Stimulated activated CD8-positive, alpha-beta memory T cell treated with anti-CD3 and anti-CD28 coated beads, Interleukin-15, amount 100 ng/mL, for 24 hours (primary cell): ENCODE data around the gene CETN1.

Source experiments
- DNase-seq: peaks from one replicate; pipeline ENCODE4 v3.0.0-alpha.2; 2020; ENCODE audit warnings: low read depth

Gene CETN1

DNA sequence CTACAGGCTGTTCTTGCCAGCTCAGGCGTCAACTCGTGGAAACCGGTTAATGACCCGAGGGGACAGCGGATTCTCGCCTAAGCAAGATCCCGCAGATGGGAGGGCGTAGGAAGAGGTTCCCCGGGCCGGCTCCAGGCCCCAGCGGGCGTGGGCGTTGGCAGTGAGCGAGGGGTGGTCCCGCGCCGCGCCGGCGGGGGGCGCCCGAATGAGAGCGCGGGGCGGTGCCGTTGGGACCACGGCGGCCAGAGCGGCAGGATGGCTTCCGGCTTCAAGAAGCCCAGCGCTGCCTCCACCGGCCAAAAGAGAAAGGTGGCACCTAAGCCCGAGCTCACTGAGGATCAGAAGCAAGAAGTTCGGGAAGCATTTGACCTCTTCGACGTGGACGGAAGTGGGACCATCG lies at the start of gene CETN1:
TSS of gene CETN1 (plus strand) at position 227 of the 400 bp plus-strand sequence. CDS start at position 256, 29 bp downstream.
- no peak for DNase-seq

- DNase-seq = no peak
These were observed 48.2 kb upstream of the CETN1 start for GRCh38 chr18:532018-532417.

GRCh38 chr18:532632-533031 lies 47.5 kb upstream of the CETN1 start:
- no peak for DNase-seq

DNA sequence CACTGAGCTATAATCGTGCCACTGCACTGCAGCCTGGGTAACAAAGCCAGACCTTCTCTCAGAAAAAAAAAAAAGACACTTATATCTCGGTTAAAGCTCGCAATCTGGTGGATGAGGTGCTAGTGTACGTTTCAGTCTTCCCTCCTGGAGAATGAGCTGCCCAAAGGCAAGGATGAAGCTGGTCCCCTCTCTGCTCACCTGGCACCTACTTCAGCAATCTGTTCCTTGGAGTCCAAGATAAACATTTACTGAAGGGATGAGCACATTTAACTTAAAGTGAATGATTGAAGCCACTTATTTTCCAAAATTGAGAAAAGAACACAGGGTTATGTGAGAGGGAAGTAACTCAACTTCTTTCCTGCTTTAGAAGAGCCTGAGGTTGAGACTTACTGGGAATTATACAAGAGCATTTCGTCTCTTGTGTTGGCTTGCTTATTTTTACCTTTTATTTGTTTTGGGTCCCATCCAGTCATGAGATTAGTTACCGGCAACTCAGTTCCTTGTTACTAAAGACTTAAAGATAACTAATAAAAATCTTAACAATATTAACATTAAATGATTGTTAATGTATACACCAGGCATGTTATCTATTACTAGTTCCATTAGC lies 46.1 kb upstream of the CETN1 start:
- DNase-seq = no peak

DNA sequence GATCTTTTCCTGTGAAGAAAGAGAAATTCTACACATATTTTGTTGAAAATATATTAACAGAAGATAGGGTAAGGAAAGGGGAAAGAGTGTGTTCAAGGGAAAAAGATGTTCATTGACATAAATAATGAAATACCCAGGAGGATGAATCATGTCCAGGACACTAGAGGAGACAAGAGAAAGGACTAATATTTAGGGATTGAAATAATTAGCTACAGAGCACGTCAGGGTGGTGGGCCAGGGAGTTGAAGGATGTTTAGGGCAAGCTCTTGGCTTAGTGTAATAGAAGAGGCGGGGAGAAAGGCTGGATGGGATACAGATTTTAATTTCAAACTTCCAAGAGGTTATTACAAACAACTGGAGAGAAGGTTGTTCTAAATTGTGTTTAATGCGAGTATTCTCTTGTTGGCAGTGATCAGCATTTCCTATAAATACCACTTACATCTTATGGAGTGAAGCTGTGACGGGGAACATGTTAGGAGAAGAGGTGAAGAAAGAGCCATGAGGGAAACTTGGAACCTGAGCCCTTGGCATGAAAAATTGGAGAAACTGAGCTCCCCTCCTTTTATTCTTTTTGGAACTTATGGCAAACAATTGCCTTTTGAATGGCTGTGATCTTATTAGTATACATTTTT lies 36.6 kb upstream of the CETN1 start:
- DNase-seq = no peak

DNA sequence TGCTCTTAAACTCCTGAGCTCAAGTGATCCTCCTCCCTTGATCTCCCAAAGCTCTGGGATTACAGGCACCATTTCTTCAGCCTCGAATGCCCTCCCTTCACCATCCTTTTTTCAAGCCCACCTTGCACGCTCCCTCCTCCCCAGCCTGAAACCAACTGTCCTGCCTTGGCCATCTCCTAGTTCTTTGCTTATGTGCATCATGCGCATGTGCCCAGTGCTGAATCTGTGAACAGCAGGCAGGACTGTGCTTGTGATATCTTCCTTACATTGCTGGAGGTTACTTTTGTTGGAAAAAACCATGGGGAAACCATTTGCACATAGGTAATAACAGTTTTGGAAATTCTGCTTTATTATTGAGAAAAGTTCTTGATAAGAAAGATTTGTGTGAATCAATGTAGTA lies 30.2 kb upstream of the CETN1 start:
- DNase-seq = no peak

- DNase-seq = no peak
These were observed 28.6 kb upstream of the CETN1 start for GRCh38 chr18:551404-552061.

DNA sequence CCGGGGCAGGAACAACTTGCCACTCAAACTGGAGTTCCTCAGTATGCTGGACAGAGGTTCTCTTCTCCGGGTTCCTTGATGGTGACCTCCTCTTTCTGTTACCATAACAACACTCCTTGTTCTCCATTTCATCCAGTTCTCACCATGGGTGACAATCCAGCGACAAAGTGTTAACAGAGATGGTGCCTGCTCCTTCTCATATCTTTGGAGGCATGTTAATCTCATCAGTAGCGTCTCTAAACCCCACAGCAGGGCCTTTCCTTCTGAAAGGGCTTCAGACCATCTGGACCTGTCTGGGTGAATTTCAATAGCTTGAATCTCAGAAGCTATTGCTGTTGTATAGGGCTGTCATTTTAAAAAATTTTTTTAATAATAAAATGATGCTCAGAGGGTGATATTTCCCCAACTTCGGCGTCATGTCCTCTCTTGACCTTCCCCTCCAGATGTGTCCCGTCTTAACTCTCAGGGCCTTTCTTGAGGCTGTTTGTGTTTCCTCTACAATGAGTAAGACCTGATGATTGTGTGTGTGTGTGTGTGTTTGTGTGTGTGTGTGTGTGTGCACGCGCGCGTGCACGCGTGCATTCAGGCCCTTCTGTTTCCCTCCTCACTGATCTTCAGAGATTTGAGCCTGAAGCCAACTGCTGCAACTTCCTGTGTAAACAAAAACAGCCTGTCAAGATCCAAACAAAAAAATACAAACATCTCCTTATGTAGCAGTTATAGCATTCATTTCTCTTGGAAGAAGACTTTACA lies 24.3 kb upstream of the CETN1 start:
- no peak for DNase-seq

DNA sequence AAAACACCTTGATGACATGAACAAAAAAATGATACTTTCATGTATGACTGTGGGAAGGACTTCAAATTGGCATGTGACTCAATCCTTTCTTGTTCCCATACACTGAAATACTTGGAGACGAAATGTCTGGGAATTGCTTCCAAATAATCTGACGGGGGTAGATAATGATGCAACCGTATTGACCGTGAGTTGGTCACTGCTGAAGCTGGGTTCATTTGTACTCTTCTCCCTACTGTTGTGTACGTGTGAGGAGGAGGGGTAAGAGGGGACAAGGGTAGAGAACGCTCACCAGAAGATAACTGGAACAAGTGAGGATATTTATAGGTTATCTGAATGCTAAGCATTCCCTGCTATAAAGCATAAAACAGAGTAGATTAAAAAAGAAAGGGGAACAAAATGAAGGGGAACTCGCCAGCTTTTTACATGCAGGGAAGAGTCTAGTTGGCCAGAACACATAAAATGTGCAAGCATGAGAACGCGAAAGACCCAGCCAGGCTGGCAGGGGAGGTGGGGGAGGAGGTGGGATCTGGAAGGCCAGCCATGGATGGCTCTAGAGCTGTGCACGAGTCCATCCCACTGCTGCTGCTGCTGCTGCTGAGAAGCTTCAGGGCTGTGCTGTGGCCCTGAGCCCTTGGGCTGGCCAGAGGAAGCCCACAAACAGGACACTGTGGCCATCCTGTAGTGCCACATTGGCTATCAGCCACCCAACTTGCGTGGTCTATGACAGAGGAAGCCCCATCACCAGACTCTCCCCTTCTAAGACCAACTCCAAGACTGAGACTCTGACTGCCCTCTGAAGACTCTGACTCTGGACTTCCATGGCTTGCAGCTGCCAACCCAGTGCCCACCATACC lies 15.2 kb upstream of the CETN1 start:
- no peak for DNase-seq

DNA sequence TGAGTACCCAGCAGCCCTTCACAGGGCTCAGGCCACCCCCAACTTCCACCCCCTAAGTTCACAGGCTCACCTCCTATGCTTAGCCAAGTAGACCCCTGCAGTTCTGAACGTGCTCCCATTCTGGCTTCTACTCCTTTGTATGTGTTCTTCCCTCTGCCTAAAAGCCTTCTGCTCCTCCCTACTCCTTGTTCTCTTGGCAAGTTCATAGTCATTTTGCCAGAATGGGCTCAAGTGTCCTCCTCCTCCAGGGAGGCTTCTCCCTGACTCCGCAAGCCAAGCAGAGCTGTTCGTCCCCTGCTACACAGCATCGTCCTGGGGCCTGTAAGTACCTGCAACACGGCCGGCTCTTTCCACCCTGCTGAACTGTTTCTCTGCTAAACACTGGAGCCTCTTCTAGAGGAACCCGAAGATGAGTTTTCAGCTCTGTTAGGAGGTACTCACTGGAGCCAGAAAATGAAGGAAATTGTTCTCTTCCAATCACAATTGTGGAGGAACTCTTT lies 14.6 kb upstream of the CETN1 start:
- no peak for DNase-seq

DNA sequence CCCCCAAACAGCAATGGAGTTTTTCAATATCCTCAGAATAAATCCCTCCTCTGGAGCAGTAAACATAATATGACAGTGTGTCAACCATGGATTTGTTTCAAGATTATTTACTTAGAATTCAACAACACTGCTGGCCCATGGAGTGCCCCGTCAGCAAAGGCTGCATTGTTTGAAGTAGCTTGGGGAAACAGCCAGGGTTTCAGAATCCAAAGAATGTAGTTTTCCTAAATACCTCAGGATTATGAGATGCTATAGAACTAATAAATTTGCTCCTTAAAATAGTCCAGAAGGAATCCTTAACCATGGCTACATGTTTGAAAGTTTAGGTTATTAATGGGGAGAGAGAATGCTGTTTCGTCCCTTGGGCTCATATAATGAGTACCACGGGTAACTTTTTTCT lies 13.1 kb upstream of the CETN1 start:
- DNase-seq = no peak

GRCh38 chr18:568731-569130 lies 11.4 kb upstream of the CETN1 start:
- DNase-seq = no peak

DNA sequence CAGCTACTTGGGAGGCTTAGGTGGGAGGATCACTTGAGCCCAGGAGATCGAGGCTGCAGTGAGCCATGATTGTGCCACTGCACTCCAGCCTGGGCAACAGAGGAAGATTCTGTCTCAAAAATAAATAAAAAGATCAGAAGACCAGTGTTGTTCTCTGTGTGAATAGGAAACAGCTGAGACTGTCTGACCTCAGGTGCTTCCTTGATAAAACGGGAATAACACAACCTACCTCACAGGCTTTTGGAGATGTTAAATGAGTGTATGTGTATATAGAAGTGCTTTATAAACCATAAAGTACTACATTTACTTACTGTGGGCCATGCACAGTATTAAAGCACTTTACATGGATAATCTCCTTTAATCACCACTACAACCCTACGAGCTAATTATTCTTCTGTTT lies 9.9 kb upstream of the CETN1 start:
- DNase-seq = no peak

DNA sequence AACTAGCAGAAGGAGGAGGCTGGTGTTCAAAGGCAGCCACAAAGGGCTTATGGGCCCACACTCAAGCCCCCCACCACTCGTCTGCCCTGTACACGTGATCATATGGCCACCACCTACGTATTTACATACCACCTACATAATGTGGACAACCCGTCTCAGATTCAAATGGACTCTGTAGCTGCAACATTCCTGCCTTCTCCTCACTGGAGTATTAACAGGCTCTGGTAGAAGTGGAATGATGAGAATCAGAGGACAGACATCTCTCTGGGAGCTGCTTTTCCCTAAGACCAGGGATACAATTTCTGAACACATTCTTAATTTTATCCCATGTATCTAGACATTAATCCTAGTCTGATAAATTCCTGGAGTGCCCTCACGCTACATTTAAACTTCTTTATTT lies 9.5 kb upstream of the CETN1 start:
- DNase-seq = no peak

GRCh38 chr18:572091-572830 lies 7.9 kb upstream of the CETN1 start:
- no peak for DNase-seq

DNA sequence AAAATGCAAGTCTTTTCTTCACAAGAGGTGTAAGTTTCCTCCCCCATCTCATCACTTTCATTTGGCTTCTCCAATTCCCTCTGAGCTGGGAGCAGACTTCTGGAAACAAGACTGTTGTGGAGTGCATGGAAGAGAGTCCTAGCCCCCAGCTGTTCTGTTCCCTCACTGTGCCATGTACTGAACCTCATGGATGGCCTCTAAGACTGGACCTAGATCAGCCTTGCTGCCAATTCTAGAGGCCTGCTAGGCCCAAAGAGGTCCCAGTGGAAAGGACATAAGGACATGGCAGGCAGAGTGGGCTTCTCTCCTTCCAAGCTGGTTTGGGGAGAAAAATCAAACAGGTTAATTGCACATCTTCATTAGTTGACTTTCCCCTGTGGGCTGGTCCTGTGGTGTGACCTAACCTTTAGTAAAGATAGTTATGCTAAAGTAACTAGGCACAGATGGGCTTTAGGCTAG lies 7.3 kb upstream of the CETN1 start:
- DNase-seq = no peak

DNA sequence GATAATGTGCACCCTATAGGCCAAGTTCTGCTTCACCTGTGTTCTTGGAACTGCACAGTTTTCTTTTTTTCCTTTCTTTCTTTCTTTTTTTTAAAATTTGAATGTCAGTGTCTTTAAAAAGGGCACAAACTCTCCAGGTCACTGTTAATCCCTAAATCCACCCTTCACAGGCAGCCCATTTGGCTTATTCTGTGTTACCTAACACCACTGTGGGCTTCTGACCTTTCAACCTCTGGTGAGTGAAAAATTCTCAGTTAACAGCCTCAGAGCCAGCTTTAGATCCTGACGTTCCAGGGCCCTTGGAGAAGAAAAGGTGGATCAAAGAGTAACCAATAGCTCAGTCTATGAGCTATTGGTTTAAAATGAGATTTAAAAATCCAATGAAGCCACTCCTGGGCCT lies 6.8 kb upstream of the CETN1 start:
- no peak for DNase-seq

DNA sequence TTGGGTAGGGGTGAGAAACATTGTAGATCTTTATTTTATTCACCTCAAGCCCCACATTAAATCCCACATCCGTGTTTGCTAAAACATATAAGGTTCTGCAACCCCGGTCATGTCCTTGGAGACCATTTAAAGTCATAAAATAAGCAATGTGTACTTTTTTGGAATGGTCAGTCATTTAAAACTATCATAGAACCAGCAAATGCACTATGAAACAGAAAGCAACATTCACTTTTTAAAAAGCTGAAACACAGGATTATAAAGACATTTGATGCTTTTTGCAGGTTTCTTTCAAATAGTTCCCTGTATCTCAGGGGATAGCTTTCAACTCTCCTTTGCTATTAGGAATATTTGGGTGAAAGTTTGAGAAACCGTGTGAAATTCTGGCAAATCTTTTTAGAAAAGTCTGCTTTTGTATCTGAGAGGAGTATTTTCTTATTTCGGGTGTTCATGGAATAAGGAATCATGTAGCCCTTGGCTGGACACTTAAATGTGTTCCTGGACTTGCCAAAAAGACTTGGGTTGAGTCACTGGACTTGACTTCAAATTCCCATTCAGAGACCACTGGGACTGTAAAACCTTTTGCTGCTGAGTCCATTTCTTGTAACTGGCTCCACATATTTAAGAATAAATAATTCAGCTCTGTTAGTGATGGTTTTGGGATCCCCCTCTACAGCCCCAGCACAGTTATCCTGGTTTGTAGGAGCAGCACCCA lies 5.9 kb upstream of the CETN1 start:
- no peak for DNase-seq

DNA sequence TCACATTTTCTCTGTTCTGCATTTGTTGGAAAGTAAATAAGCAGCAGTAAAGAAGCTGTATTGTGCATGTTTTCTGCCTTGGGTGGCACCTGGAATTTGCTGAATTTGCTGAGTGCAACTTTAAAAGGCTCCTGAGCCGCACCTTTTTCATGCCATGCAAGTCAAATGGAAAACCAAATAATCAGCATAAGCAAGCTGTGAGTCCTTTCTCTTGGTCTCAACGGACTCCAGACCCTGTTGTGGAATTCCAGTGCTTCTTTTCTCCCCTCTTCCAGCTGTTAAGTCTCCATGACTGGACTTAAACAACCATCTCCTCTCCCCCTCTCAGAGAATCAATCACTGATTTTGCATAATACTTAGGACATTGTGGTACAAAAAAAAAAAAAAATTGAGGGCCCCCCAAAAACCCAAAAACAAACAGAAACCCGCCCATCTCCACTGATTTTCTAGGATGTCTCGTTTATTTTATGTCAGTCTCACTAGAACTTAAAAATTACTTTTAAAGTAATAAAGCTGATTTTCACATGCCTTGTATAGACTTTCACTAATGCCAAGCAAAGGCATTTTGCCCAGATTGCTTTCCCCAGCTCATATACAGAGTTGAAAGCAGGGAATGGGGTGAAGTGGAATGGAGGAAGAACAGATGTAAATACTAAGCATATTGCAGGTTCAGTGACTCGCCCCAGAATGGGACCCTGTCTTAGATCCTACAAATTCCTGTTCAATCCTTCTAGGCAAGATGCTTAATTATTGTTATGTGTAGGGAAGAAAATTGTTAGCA lies 5.1 kb upstream of the CETN1 start:
- DNase-seq = no peak

GRCh38 chr18:576924-577323 lies 3.3 kb upstream of the CETN1 start:
- no peak for DNase-seq
